B cell (primary cell): ENCODE data around the gene SMG7. TPM values are rescaled to one million over a fixed set of nuclear protein-coding genes. Genes with fewer than 3 reads are reported as not detected.
A peak's percentile ranks its signal among the peaks of the same experiment; 100 is the strongest.

ENCODE experiments used
- ATAC-seq: fragments of 200-7000 bp; cut with Tn5 transposase; one replicate; pipeline ENCODE4 v1.10.0; 2021; ENCODE audit warnings: low read depth, mild to moderate bottlenecking, moderate number of reproducible peaks, moderate library complexity
- CTCF ChIA-PET: fragments of 350-600 bp; sonication (Branson Sonifier 250); formaldehyde crosslinking; loops from one replicate; lab custom pipeline; 2021; ENCODE audit warnings: antibody characterized with exemption, inconsistent platforms; lab: Charles Lee
- POLR2A ChIA-PET: fragments of 350-600 bp; sonication (Branson Sonifier 250); formaldehyde crosslinking; loops from one replicate; lab custom pipeline; 2021; ENCODE audit warnings: antibody characterized with exemption; lab: Charles Lee
- DNase-seq: peaks from one replicate; pipeline ENCODE4 v3.0.0; 2013
- H2AFZ ChIP-seq: 2 replicates; pipeline ENCODE4 v1.6.1; 2012; ENCODE audit warnings: mild to moderate bottlenecking, low read depth, low read length; ENCODE audit not compliant: insufficient read depth, poor library complexity, severe bottlenecking
- H3K27ac ChIP-seq, 2 donors: 1 replicate in 1 of 2; 2 replicates in 1 of 2; pipeline ENCODE4 v1.5.1; 2012 to 2013; ENCODE audit warnings: low read length in 2 of 2, mild to moderate bottlenecking in 2 of 2, moderate library complexity in 1 of 2
- H3K27me3 ChIP-seq, 4 experiments: fragments of 200-600 bp in 1 of 4; sonication (generic) in 1 of 4; replicated peaks in 1 of 4; 1 replicate in 2 of 4; 2 replicates in 2 of 4; pipeline versions ENCODE4 v1.6.1 to v1.7.0; 2013 to 2016; ENCODE audit warnings: low read length in 3 of 4, mild to moderate bottlenecking in 2 of 4, mixed read lengths in 1 of 4, moderate library complexity in 1 of 4; ENCODE audit not compliant: insufficient read depth in 4 of 4, control insufficient read depth in 3 of 4; ENCODE audit errors: control extremely low read depth in 1 of 4
- H3K36me3 ChIP-seq, 2 experiments: replicated peaks in 1 of 2; 1 replicate in 1 of 2; 2 replicates in 1 of 2; pipeline versions ENCODE4 v1.6.1 to v1.7.1; 2013; ENCODE audit warnings: low read length in 1 of 2; ENCODE audit not compliant: insufficient read depth in 2 of 2, control insufficient read depth in 1 of 2; ENCODE audit errors: control extremely low read depth in 1 of 2, extremely low read depth in 1 of 2
- H3K4me1 ChIP-seq, 2 donors: fragments of 200-600 bp in 1 of 2; sonication (generic) in 1 of 2; 1 replicate in 1 of 2; 2 replicates in 1 of 2; pipeline versions ENCODE4 v1.5.1 to v1.6.1; 2013 to 2017; ENCODE audit warnings: low read length in 2 of 2; ENCODE audit not compliant: control insufficient read depth in 2 of 2, insufficient read depth in 2 of 2
- H3K4me2 ChIP-seq: replicated peaks from 2 replicates; pipeline ENCODE3; 2012; ENCODE audit warnings: mild to moderate bottlenecking, low read depth, low read length; ENCODE audit not compliant: poor library complexity, severe bottlenecking
- H3K4me3 ChIP-seq, 5 experiments: fragments of 200-600 bp in 1 of 5; sonication (generic) in 1 of 5; 1 replicate in 3 of 5; 2 replicates in 2 of 5; pipeline versions ENCODE4 v1.5.1 to v1.7.0; 2011 to 2016; ENCODE audit warnings: low read length in 4 of 5, mild to moderate bottlenecking in 4 of 5, low read depth in 2 of 5, control low read depth in 1 of 5, moderate library complexity in 1 of 5; ENCODE audit not compliant: insufficient read depth in 1 of 5; ENCODE audit errors: control extremely low read depth in 1 of 5, extremely low read depth in 1 of 5
- H3K79me2 ChIP-seq: fragments of 200-600 bp; sonication (generic); one replicate; pipeline ENCODE4 v1.6.0; 2016; ENCODE audit warnings: low read length; ENCODE audit not compliant: control insufficient read depth, insufficient read depth
- H3K9ac ChIP-seq: fragments of 200-600 bp; sonication (generic); 2 replicates; pipeline ENCODE4 v1.6.1; 2017; ENCODE audit warnings: mild to moderate bottlenecking, low read length, moderate library complexity
- H3K9me3 ChIP-seq, 3 donors: one replicate each; pipeline versions ENCODE4 v1.6.1 to v1.7.1; 2013; ENCODE audit warnings: low read length in 2 of 3; ENCODE audit not compliant: control insufficient read depth in 2 of 3, insufficient read depth in 1 of 3; ENCODE audit errors: control extremely low read depth in 1 of 3
- H4K20me1 ChIP-seq: 2 replicates; pipeline ENCODE4 v1.6.0; 2012; ENCODE audit warnings: mild to moderate bottlenecking, low read length; ENCODE audit not compliant: insufficient read depth, control insufficient read depth, poor library complexity, severe bottlenecking
- H3K27ac Mint-ChIP-seq: one replicate; pipeline ENCODE4 v1.8.0; 2021; ENCODE audit warnings: mixed read lengths
- H3K27me3 Mint-ChIP-seq: one replicate; pipeline ENCODE4 v1.8.0; 2021; ENCODE audit warnings: mixed read lengths
- H3K4me1 Mint-ChIP-seq: one replicate; pipeline ENCODE4 v1.8.0; 2021; ENCODE audit warnings: mixed read lengths
- H3K4me3 Mint-ChIP-seq: one replicate; pipeline ENCODE4 v1.8.0; 2021; ENCODE audit warnings: mixed read lengths
- H3K9me3 Mint-ChIP-seq: one replicate; pipeline ENCODE4 v1.8.0; 2022; ENCODE audit warnings: mixed read lengths; ENCODE audit not compliant: insufficient read depth
- CTCF ChIP-seq: fragments of 200-600 bp; IDR thresholded peaks from one replicate; pipeline ENCODE4 v1.8.0; 2022; ENCODE audit warnings: antibody characterized with exemption, mild to moderate bottlenecking
- EZH2 ChIP-seq: IDR thresholded peaks from 2 replicates; pipeline ENCODE4 v1.6.1; 2012; ENCODE audit warnings: borderline replicate concordance, low read depth, mild to moderate bottlenecking, moderate library complexity, low read length; ENCODE audit not compliant: insufficient read depth, poor library complexity, severe bottlenecking
- WGBS: methylation state at CpG from one replicate; pipeline ENCODE4 v1.1.5; 2013; ENCODE audit warnings: missing lambda C conversion rate; ENCODE audit not compliant: insufficient coverage; 5-methylcytosine and 5-hydroxymethylcytosine counted together
- intact Hi-C: fragments of 100-400 bp; cut with micrococcal nuclease; formaldehyde crosslinking; loops from one replicate; pipeline ENCODE4 v1.10.0; 2022
- polyA minus RNA-seq: library from RNA; depleted of rRNA, polyadenylated mRNA; stranded (reverse); fragments of >200 nt; gene quantifications from 2 replicates; pipeline ENCODE4 v1.2.3, GENCODE V29; 2012
- polyA plus RNA-seq: library from polyadenylated mRNA; depleted of rRNA; stranded (reverse); fragments of >200 nt; gene quantifications from 2 replicates; pipeline ENCODE4 v1.2.3, GENCODE V29; 2012
- total RNA-seq, 2 donors: library from RNA; stranded (reverse); fragments of 120-200 nt in 1 of 2; gene quantifications; 1 replicate in 1 of 2; 2 replicates in 1 of 2; pipeline versions ENCODE4 v1.2.3 to v1.2.4, GENCODE V29; 2013 to 2022

SMG7 gene
- total RNA-seq (69.1 and 73.3 TPM in 2 replicates), polyA plus RNA-seq (20.8 and 28.7 TPM in 2 replicates), polyA minus RNA-seq (20.9 and 33.6 TPM in 2 replicates)
- 20.0 TPM for total RNA-seq (2013)

GRCh38 chr1:183472488-183473216 is at the start of gene SMG7:
SMG7 (plus strand) TSS chr1:183472499; CDS start chr1:183472621, 122 bp downstream.
- CTCF ChIA-PET: interaction anchor here (1.1 kb wide), 1 partner anchor 161 kb away, joined by 4 read pairs; no protein-coding TSS in a partner anchor
- peak within 1 kb of the TSS; percentile 95 for H2AFZ ChIP-seq
- POLR2A ChIA-PET: interaction anchor here (0.6 to 1.2 kb wide), 8 partner anchors 24 to 1573 kb away, joined by 3 to 9 read pairs (median 4); partner anchors contain the start of genes RNF2 and TSEN15
- no peaks in the 10 kb centered on the region for H3K9me3 ChIP-seq
- H3K79me2 ChIP-seq: peaks cover 64% of the 10 kb centered on the region
- peak; percentile 72 for DNase-seq
- peaks cover 0 to 2% of the 10 kb centered on the region in 2 experiments for H3K36me3 ChIP-seq
- H3K27me3 Mint-ChIP-seq: no peaks in the 10 kb centered on the region
- H3K9ac ChIP-seq: peak within 1 kb of the TSS; percentile 94
- H3K4me3 Mint-ChIP-seq: peak within 1 kb of the TSS; percentile 99
- ATAC-seq: peak; percentile 0
- H3K9me3 Mint-ChIP-seq: no peaks in the 10 kb centered on the region
- peaks cover 20% of the 10 kb centered on the region for H4K20me1 ChIP-seq
- intact Hi-C loops: loop anchor here (1.0 to 10.0 kb wide), 3 partner anchors 163 to 1575 kb away; partner anchors contain the start of genes ARPC5, EDEM3 and RNF2
- TF ChIP-seq EZH2 (no peak), CTCF (no peak)
- under 1% methylated on average over 68 of the region's 70 CpGs for WGBS
- H3K27ac Mint-ChIP-seq: peak within 1 kb of the TSS; percentile 100
- H3K4me1 ChIP-seq: peaks cover 13 to 35% of the 10 kb centered on the region in 2 donors
- H3K27me3 ChIP-seq: no peaks in the 10 kb centered on the region
- peak within 1 kb of the TSS; percentile 90 to 99 for H3K27ac ChIP-seq
- H3K4me2 ChIP-seq: peak within 1 kb of the TSS; percentile 90
- peak within 1 kb of the TSS; percentile 73 to 89 (median 86) for H3K4me3 ChIP-seq
- peaks cover 35% of the 10 kb centered on the region for H3K4me1 Mint-ChIP-seq

GRCh38 chr1:183423541-183423940 is 48.8 kb upstream of the SMG7 start:
- no peak for ATAC-seq
- POLR2A ChIA-PET: no interaction called here
- Histone ChIP-seq H3K79me2 (no peaks in the 10 kb centered on the region), H3K27ac (no peak overlapping the region), H3K4me1 (peaks cover 0 to 3% of the 10 kb centered on the region in 2 donors), H3K9ac (no peak overlapping the region), H3K9me3 (no peaks in the 10 kb centered on the region), H3K4me2 (no peak overlapping the region), H3K27me3 (peaks cover 0 to 34% (median 21%) of the 10 kb centered on the region in 4 experiments), H4K20me1 (no peaks in the 10 kb centered on the region), H3K36me3 (no peaks in the 10 kb centered on the region), H3K4me3 (no peak overlapping the region), H2AFZ (no peak overlapping the region)
- Mint-ChIP-seq H3K27ac (no peak overlapping the region), H3K9me3 (no peaks in the 10 kb centered on the region), H3K27me3 (peaks cover 43% of the 10 kb centered on the region), H3K4me3 (no peak overlapping the region), H3K4me1 (peaks cover 3% of the 10 kb centered on the region)
- WGBS: no CpG with 5 or more reads among the region's 1 CpG
- intact Hi-C loops: no loop called here
- CTCF ChIA-PET: no interaction called here
- no peak for DNase-seq
- TF ChIP-seq CTCF: no peak
- TF ChIP-seq EZH2: no peak
